Neural cell (in vitro differentiated cells): ENCODE measurements around the gene FAM171A1. TPM values are rescaled to one million over a fixed set of nuclear protein-coding genes. Genes with fewer than 3 reads are reported as not detected.
A peak's percentile ranks its signal among the peaks of the same experiment; 100 is the strongest.

Experiments
- H2AFZ ChIP-seq: fragments of 200-600, 300-800 bp; sonication (generic), shearing (Covaris generic); 2 replicates; pipeline ENCODE4 v1.6.0; 2014; ENCODE audit warnings: low read depth, mild to moderate bottlenecking, antibody characterized with exemption, low read length, moderate library complexity
- H3F3A ChIP-seq: fragments of 200-600 bp; shearing (Covaris generic); 2 replicates; pipeline ENCODE4 v1.6.1; 2016; ENCODE audit warnings: mild to moderate bottlenecking, moderate library complexity, mixed read lengths, antibody characterized with exemption, low read length; ENCODE audit not compliant: insufficient read depth, poor library complexity, severe bottlenecking
- H3K27ac ChIP-seq: fragments of 200-600, 300-800 bp; sonication (generic), shearing (Covaris generic); 2 replicates; pipeline ENCODE4 v1.5.1; 2014; ENCODE audit warnings: mild to moderate bottlenecking, low read length, moderate library complexity
- H3K27me3 ChIP-seq: fragments of 300-800, 200-600 bp; sonication (generic), shearing (Covaris generic); 2 replicates; pipeline ENCODE4 v1.6.0; 2014; ENCODE audit warnings: mild to moderate bottlenecking, low read depth, low read length, moderate library complexity; ENCODE audit not compliant: insufficient read depth
- H3K36me3 ChIP-seq: fragments of 300-800, 200-600 bp; sonication (generic), shearing (Covaris generic); 2 replicates; pipeline ENCODE4 v1.5.1; 2014; ENCODE audit warnings: mild to moderate bottlenecking, antibody characterized with exemption, low read length, moderate library complexity; ENCODE audit not compliant: insufficient read depth
- H3K4me2 ChIP-seq: fragments of 300-800, 200-600 bp; sonication (generic), shearing (Covaris generic); 2 replicates; pipeline ENCODE4 v1.6.0; 2014; ENCODE audit warnings: mild to moderate bottlenecking, low read length
- H3K4me3 ChIP-seq: fragments of 300-800, 200-600 bp; sonication (generic), shearing (Covaris generic); 2 replicates; pipeline ENCODE4 v1.5.1; 2014; ENCODE audit warnings: mild to moderate bottlenecking, low read length, moderate library complexity
- H3K79me2 ChIP-seq: fragments of 200-600 bp; shearing (Covaris generic); replicated peaks from 2 replicates; pipeline ENCODE4 v1.6.0; 2014; ENCODE audit warnings: mild to moderate bottlenecking, low read length, moderate library complexity; ENCODE audit not compliant: insufficient read depth
- H3K9ac ChIP-seq: fragments of 300-800, 200-600 bp; sonication (generic), shearing (Covaris generic); 2 replicates; pipeline ENCODE4 v1.6.1; 2016; ENCODE audit warnings: mild to moderate bottlenecking, low read length, mixed read lengths
- H3K9me2 ChIP-seq: fragments of 200-600 bp; shearing (Covaris generic); 2 replicates; pipeline ENCODE4 v1.6.1; 2016; ENCODE audit warnings: mild to moderate bottlenecking, low read length, mixed read lengths; ENCODE audit not compliant: insufficient read depth
- H3K9me3 ChIP-seq: fragments of 200-600, 300-800 bp; sonication (generic), shearing (Covaris generic); 2 replicates; pipeline ENCODE4 v1.6.1; 2016; ENCODE audit warnings: mild to moderate bottlenecking, mixed run types, low read length, moderate library complexity, mixed read lengths
- H4K20me1 ChIP-seq: fragments of 200-600 bp; shearing (Covaris generic); 2 replicates; pipeline ENCODE4 v1.6.1; 2016; ENCODE audit warnings: mild to moderate bottlenecking, mixed run types; ENCODE audit not compliant: insufficient read depth
- EP300 ChIP-seq: fragments of 450-650 bp; conservative IDR thresholded peaks from 2 replicates; pipeline ENCODE4 v1.6.1; 2014; ENCODE audit warnings: antibody characterized with exemption, mild to moderate bottlenecking, moderate library complexity; ENCODE audit not compliant: poor library complexity, severe bottlenecking
- EZH2 ChIP-seq: fragments of 200-600, 300-800 bp; shearing (Covaris generic), sonication (generic); IDR thresholded peaks from 2 replicates; pipeline ENCODE4 v1.6.1; 2014; ENCODE audit warnings: antibody characterized with exemption, low read length, borderline replicate concordance, mild to moderate bottlenecking; ENCODE audit not compliant: insufficient read depth, poor library complexity, severe bottlenecking
- MXI1 ChIP-seq: fragments of 450-650 bp; conservative IDR thresholded peaks from 2 replicates; pipeline ENCODE4 v1.6.1; 2014; ENCODE audit warnings: antibody characterized with exemption, mild to moderate bottlenecking; ENCODE audit not compliant: poor library complexity, severe bottlenecking
- POLR2AphosphoS5 ChIP-seq: IDR thresholded peaks from 2 replicates; pipeline ENCODE4 v1.6.1; 2012
- RAD21 ChIP-seq: fragments of 450-650 bp; conservative IDR thresholded peaks from 2 replicates; pipeline ENCODE4 v1.6.1; 2014; ENCODE audit warnings: antibody characterized with exemption, mild to moderate bottlenecking, moderate library complexity
- SMC3 ChIP-seq: fragments of 450-650 bp; conservative IDR thresholded peaks from 2 replicates; pipeline ENCODE4 v1.6.1; 2014; ENCODE audit warnings: antibody characterized with exemption, mild to moderate bottlenecking, moderate library complexity; ENCODE audit not compliant: poor library complexity
- TAF1 ChIP-seq: IDR thresholded peaks from 2 replicates; pipeline ENCODE4 v1.6.1; 2012; ENCODE audit warnings: low read depth
- polyA plus RNA-seq: library from polyadenylated mRNA; depleted of rRNA; stranded (reverse); fragments of >200 nt; gene quantifications from 2 replicates; pipeline ENCODE4 v1.2.3, GENCODE V29; 2014
- TF ChIP-seq, protein P1 (sequence below): fragments of 450-650 bp; IDR thresholded peaks from 2 replicates; pipeline ENCODE4 v1.5.1; 2014; ENCODE audit warnings: antibody characterized with exemption, mild to moderate bottlenecking, moderate library complexity; ENCODE audit not compliant: poor library complexity, severe bottlenecking
- TF ChIP-seq, protein P2 (sequence below): IDR thresholded peaks from 2 replicates; pipeline ENCODE4 v1.6.1; 2012; ENCODE audit warnings: borderline replicate concordance

FAM171A1 gene
- polyA plus RNA-seq, 1 donor from 2014 or later = 28.8 TPM

DNA sequence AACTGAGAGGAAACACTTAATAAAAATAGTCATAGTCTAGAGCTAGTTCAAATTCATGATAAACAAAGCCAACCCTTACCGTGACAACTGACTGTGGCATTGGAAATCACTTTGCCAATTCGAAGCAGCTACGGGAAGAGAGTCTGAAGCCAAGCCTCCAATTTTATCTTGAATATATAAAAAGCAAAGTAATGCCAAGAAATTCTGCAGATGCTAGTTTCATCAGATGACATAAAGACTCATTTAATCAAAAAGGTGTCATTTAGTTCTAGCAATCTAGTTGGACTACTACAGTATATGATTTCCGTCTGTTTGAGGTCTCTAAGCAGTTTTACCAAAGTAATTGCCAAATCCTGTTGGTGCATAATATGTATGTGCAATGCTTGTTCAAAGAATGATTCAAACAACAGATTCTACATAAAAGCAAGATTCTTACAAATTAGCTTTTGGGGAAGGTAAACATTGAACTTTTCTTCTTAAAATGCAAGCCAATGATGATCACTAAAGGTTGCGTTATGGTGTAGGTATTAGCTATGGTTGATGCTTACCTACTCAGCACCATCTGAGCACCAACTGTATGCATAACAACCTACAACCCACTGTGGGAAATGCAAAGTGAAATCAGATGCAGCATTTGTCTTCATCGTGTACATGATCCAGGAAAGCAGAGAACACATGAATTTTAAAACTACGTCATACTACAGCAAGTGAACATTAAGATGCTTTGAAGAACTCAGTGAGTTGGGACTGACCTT, 2.8 kb downstream of the FAM171A1 start:
- H4K20me1 ChIP-seq = no peaks in the 10 kb centered on the region
- H3K9me2 ChIP-seq = no peaks in the 10 kb centered on the region
- H3K36me3 ChIP-seq = peaks cover 4% of the 10 kb centered on the region
- peak overlapping the region; percentile 88 for H3K4me3 ChIP-seq
- H3K4me2 ChIP-seq = peak overlapping the region; percentile 90
- no peak overlapping the region for H3K27ac ChIP-seq
- no peaks in the 10 kb centered on the region for H3K27me3 ChIP-seq
- H3K9me3 ChIP-seq = no peaks in the 10 kb centered on the region
- no peaks in the 10 kb centered on the region for H3F3A ChIP-seq
- H2AFZ ChIP-seq = no peak overlapping the region
- peaks cover 64% of the 10 kb centered on the region for H3K79me2 ChIP-seq
- no peak overlapping the region for H3K9ac ChIP-seq
- no peak for TF ChIP-seq EP300
- TF ChIP-seq TAF1 = no peak
- no peak for TF ChIP-seq MXI1
- no peak for TF ChIP-seq POLR2AphosphoS5
- TF ChIP-seq EZH2 = no peak
- TF ChIP-seq, protein P1, sequence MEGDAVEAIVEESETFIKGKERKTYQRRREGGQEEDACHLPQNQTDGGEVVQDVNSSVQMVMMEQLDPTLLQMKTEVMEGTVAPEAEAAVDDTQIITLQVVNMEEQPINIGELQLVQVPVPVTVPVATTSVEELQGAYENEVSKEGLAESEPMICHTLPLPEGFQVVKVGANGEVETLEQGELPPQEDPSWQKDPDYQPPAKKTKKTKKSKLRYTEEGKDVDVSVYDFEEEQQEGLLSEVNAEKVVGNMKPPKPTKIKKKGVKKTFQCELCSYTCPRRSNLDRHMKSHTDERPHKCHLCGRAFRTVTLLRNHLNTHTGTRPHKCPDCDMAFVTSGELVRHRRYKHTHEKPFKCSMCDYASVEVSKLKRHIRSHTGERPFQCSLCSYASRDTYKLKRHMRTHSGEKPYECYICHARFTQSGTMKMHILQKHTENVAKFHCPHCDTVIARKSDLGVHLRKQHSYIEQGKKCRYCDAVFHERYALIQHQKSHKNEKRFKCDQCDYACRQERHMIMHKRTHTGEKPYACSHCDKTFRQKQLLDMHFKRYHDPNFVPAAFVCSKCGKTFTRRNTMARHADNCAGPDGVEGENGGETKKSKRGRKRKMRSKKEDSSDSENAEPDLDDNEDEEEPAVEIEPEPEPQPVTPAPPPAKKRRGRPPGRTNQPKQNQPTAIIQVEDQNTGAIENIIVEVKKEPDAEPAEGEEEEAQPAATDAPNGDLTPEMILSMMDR = no peak
- TF ChIP-seq, protein P2, sequence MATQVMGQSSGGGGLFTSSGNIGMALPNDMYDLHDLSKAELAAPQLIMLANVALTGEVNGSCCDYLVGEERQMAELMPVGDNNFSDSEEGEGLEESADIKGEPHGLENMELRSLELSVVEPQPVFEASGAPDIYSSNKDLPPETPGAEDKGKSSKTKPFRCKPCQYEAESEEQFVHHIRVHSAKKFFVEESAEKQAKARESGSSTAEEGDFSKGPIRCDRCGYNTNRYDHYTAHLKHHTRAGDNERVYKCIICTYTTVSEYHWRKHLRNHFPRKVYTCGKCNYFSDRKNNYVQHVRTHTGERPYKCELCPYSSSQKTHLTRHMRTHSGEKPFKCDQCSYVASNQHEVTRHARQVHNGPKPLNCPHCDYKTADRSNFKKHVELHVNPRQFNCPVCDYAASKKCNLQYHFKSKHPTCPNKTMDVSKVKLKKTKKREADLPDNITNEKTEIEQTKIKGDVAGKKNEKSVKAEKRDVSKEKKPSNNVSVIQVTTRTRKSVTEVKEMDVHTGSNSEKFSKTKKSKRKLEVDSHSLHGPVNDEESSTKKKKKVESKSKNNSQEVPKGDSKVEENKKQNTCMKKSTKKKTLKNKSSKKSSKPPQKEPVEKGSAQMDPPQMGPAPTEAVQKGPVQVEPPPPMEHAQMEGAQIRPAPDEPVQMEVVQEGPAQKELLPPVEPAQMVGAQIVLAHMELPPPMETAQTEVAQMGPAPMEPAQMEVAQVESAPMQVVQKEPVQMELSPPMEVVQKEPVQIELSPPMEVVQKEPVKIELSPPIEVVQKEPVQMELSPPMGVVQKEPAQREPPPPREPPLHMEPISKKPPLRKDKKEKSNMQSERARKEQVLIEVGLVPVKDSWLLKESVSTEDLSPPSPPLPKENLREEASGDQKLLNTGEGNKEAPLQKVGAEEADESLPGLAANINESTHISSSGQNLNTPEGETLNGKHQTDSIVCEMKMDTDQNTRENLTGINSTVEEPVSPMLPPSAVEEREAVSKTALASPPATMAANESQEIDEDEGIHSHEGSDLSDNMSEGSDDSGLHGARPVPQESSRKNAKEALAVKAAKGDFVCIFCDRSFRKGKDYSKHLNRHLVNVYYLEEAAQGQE = no peak
- TF ChIP-seq SMC3 = no peak

DNA sequence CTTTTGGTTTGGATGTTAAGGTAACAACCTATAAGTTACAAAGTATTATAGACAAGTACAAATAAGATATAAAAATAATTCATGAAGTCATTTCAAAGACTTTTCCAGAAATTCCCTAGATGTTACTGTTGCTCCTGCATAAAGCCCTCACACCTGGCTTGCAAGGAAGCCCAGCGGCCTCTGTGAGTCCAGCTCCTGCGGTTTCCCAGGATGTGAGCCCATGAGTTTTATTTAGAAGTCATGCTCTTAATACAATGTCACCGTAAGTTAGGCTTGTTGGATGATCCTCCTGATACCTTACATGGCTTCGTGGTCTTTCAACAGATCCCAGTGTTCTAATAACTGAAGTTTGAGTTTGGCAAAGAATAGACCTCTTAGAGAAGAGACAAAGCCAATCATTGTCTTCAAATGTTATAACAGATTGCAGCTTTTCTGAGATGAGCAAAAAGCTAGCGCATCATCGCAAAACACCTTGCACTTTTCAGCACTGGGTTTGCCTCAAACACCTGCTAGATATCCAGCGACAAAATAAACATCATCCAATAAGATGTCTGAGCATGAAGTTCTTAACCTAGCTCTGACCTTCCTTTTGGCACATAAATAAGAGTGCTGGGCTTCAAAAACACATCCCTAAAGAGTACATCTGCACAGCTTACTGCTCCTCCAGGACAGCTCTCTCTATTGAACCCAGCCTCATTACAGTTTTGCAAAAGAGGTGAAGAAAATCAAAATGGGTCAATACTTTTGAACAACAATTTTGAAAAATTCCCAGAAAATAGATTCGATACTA, 3.6 kb downstream of the FAM171A1 start:
- no peak overlapping the region for H3K9ac ChIP-seq
- H3K27ac ChIP-seq = no peak overlapping the region
- no peaks in the 10 kb centered on the region for H3F3A ChIP-seq
- no peaks in the 10 kb centered on the region for H3K9me2 ChIP-seq
- H3K4me3 ChIP-seq = peak overlapping the region; percentile 88
- no peaks in the 10 kb centered on the region for H4K20me1 ChIP-seq
- peaks cover 4% of the 10 kb centered on the region for H3K36me3 ChIP-seq
- no peak for TF ChIP-seq RAD21
- no peak for TF ChIP-seq POLR2AphosphoS5
- TF ChIP-seq, protein P1 = no peak
- no peak for TF ChIP-seq EP300
- TF ChIP-seq EZH2 = no peak
- TF ChIP-seq TAF1 = no peak
- TF ChIP-seq, protein P2 = no peak
- no peak for TF ChIP-seq MXI1
- TF ChIP-seq SMC3 = no peak
- H3K9me3 ChIP-seq = no peaks in the 10 kb centered on the region
- peaks cover 71% of the 10 kb centered on the region for H3K79me2 ChIP-seq
- no peak overlapping the region for H3K4me2 ChIP-seq
- no peaks in the 10 kb centered on the region for H3K27me3 ChIP-seq
- no peak overlapping the region for H2AFZ ChIP-seq
